CD4-positive, CD25-positive, alpha-beta regulatory T cell (primary cell): ENCODE results near the gene GABRG3. TPM values are rescaled to one million over a fixed set of nuclear protein-coding genes. Genes with fewer than 3 reads are reported as not detected.

Source experiments
- ATAC-seq, 2 donors: fragments of 150-1000 bp; cut with Tn5 transposase; one replicate each; pipeline ENCODE4 v1.10.0; 2021; ENCODE audit warnings: low read depth in 2 of 2, moderate number of reproducible peaks in 2 of 2, moderate library complexity in 1 of 2
- DNase-seq, 3 donors: peaks; one replicate each; pipeline versions ENCODE4 v3.0.0 to v3.0.0-alpha.2; 2012 to 2022; ENCODE audit warnings: mixed read lengths in 1 of 3
- H3K27ac ChIP-seq: one replicate; pipeline ENCODE4 v1.7.0; 2013; ENCODE audit warnings: mild to moderate bottlenecking, low read length; ENCODE audit not compliant: insufficient read depth, poor library complexity, severe bottlenecking
- H3K27me3 ChIP-seq: one replicate; pipeline ENCODE4 v1.7.0; 2013; ENCODE audit warnings: low read length; ENCODE audit not compliant: control insufficient read depth, insufficient read depth
- H3K36me3 ChIP-seq: one replicate; pipeline ENCODE4 v1.7.0; 2013; ENCODE audit warnings: mild to moderate bottlenecking, low read length, moderate library complexity; ENCODE audit not compliant: control insufficient read depth, insufficient read depth
- H3K4me1 ChIP-seq: 2 replicates; pipeline ENCODE4 v1.7.0; 2013; ENCODE audit warnings: mild to moderate bottlenecking, low read length; ENCODE audit not compliant: insufficient read depth, control insufficient read depth, poor library complexity, severe bottlenecking
- H3K4me3 ChIP-seq: one replicate; pipeline ENCODE4 v1.7.0; 2013; ENCODE audit warnings: low read depth, mild to moderate bottlenecking, low read length, moderate library complexity
- H3K9me3 ChIP-seq, 2 experiments: 1 replicate in 1 of 2; 2 replicates in 1 of 2; pipeline ENCODE4 v1.7.0; 2013; ENCODE audit warnings: low read length in 2 of 2, mild to moderate bottlenecking in 1 of 2, moderate library complexity in 1 of 2; ENCODE audit not compliant: control insufficient read depth in 2 of 2
- H3K27ac Mint-ChIP-seq, 3 donors: one replicate each; pipeline ENCODE4 v1.8.0; 2020 to 2022; ENCODE audit warnings: mild to moderate bottlenecking in 3 of 3, mixed read lengths in 3 of 3, moderate library complexity in 2 of 3
- H3K27me3 Mint-ChIP-seq: one replicate; pipeline ENCODE4 v1.8.0; 2022; ENCODE audit warnings: mild to moderate bottlenecking, mixed read lengths
- H3K36me3 Mint-ChIP-seq: one replicate; pipeline ENCODE4 v1.8.0; 2020; ENCODE audit warnings: mixed read lengths
- H3K4me1 Mint-ChIP-seq, 4 donors: one replicate each; pipeline ENCODE4 v1.8.0; 2020 to 2022; ENCODE audit warnings: mixed read lengths in 4 of 4, mild to moderate bottlenecking in 1 of 4
- H3K4me3 Mint-ChIP-seq, 4 donors: one replicate each; pipeline ENCODE4 v1.8.0; 2020 to 2022; ENCODE audit warnings: mild to moderate bottlenecking in 4 of 4, mixed read lengths in 4 of 4, moderate library complexity in 3 of 4
- H3K9me3 Mint-ChIP-seq, 7 donors: one replicate each; pipeline ENCODE4 v1.8.0; 2020 to 2022; ENCODE audit warnings: mixed read lengths in 7 of 7, mild to moderate bottlenecking in 3 of 7, moderate library complexity in 2 of 7
- polyA plus RNA-seq, 4 donors: library from polyadenylated mRNA; unstranded; fragments of 300-500 nt; fragmentation: Illumina TruSeq; gene quantifications; one replicate each; pipeline ENCODE4 v1.2.3, GENCODE V29; 2021
- total RNA-seq: library from RNA; stranded (reverse); gene quantifications from one replicate; pipeline ENCODE4 v1.2.3, GENCODE V29; 2022

Gene GABRG3
- total and polyA plus RNA-seq, 5 donors from 2014 or later = not detected

DNA sequence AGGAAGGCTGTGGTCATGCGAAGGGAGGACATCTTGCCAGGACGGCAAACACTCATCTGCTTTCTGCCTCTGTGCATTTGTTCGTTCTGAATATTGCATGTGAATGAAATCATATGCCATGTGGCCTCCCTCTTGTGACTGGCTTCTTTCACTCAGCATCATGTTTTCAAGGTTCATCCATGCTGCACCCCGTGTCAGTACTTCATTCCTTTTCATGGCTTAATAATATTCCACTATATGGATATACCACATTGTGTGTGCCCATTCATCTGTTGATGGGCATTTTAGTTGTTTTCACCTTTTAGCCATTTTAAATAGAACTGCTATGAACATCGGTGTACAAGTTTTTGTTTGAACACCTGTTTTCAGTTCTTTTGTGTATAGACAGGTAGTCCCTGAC lies 118.7 kb downstream of the GABRG3 start:
- Histone ChIP-seq H3K4me1 (no peaks in the 10 kb centered on the region), H3K4me3 (no peak overlapping the region), H3K27me3 (no peaks in the 10 kb centered on the region), H3K9me3 (peaks cover 4 to 23% of the 10 kb centered on the region in 2 experiments), H3K36me3 (no peaks in the 10 kb centered on the region), H3K27ac (no peak overlapping the region)
- ATAC-seq (no peak), DNase-seq (no peak)
- no peak overlapping the region for H3K4me3 Mint-ChIP-seq
- H3K36me3 Mint-ChIP-seq = no peaks in the 10 kb centered on the region
- H3K27ac Mint-ChIP-seq = no peak overlapping the region
- H3K4me1 Mint-ChIP-seq = no peaks in the 10 kb centered on the region
- peaks cover 0 to 10% (median 3%) of the 10 kb centered on the region in 7 donors for H3K9me3 Mint-ChIP-seq
- H3K27me3 Mint-ChIP-seq = no peaks in the 10 kb centered on the region

DNA sequence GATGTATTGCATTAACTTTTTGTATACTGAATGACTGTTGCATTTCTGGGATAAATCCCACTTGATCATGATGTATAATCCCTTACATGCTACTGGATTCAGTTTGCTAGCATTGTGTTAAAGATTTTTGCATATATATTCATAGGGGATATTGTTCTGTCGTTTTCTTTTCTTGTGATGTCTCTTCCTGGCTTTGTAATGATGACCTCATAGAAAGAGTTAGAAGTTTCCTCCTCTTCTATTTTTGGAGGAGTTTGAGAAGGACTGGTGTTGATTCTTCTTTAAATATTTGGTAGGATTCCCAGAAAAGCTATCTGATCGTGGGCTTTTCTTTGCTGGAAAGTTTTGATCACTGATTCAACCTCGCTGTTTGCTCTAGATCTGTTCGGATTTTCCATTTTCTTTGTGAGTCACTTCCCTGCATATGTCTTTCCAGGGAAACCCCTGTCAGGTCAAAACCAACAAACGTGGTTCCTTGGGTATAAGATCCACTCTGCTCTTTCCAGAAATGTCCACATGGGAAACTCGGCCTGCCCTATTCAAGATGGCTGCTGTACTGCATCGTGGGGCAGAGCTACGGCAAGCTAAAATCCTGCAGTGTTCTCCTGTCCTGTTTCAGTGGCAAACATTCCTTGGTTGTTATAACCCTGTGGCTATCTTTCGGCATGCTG lies 120.4 kb downstream of the GABRG3 start:
- Histone ChIP-seq H3K4me3 (no peak overlapping the region), H3K27ac (no peak overlapping the region), H3K9me3 (peaks cover 4 to 23% of the 10 kb centered on the region in 2 experiments), H3K27me3 (no peaks in the 10 kb centered on the region), H3K36me3 (no peaks in the 10 kb centered on the region), H3K4me1 (no peaks in the 10 kb centered on the region)
- Mint-ChIP-seq H3K4me1 (no peaks in the 10 kb centered on the region), H3K9me3 (peaks cover 0 to 10% (median 3%) of the 10 kb centered on the region in 7 donors), H3K4me3 (no peak overlapping the region), H3K27ac (no peak overlapping the region), H3K36me3 (no peaks in the 10 kb centered on the region), H3K27me3 (no peaks in the 10 kb centered on the region)
- no peak for DNase-seq
- no peak for ATAC-seq

DNA sequence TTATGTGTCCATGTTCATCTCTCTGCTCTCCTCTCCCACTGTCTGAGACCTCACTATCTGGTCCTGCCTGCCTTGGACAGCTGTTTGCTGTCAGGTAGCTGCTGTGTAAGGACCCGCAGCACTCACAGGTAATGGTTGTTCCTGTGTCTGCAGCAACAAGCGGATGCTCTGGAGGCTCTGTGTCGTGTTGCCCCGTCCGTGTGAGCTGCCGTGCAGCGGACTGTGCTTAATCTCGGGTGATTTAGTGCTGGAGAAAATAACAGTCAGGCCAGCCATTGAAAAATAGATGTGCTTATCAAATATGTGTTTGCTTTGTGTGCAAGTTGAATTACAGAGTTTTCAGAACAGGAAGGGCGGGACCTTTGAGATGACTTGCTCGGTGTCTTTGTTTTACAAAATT lies 121.4 kb downstream of the GABRG3 start:
- no peak for ATAC-seq
- Mint-ChIP-seq H3K27me3 (no peaks in the 10 kb centered on the region), H3K4me1 (no peaks in the 10 kb centered on the region), H3K9me3 (peaks cover 0 to 11% (median 3%) of the 10 kb centered on the region in 7 donors), H3K4me3 (no peak overlapping the region), H3K27ac (no peak overlapping the region), H3K36me3 (no peaks in the 10 kb centered on the region)
- H3K36me3 ChIP-seq = no peaks in the 10 kb centered on the region
- H3K27ac ChIP-seq = no peak overlapping the region
- no peaks in the 10 kb centered on the region for H3K4me1 ChIP-seq
- H3K9me3 ChIP-seq = peaks cover 4 to 23% of the 10 kb centered on the region in 2 experiments
- DNase-seq = no peak
- no peaks in the 10 kb centered on the region for H3K27me3 ChIP-seq
- no peak overlapping the region for H3K4me3 ChIP-seq

DNA sequence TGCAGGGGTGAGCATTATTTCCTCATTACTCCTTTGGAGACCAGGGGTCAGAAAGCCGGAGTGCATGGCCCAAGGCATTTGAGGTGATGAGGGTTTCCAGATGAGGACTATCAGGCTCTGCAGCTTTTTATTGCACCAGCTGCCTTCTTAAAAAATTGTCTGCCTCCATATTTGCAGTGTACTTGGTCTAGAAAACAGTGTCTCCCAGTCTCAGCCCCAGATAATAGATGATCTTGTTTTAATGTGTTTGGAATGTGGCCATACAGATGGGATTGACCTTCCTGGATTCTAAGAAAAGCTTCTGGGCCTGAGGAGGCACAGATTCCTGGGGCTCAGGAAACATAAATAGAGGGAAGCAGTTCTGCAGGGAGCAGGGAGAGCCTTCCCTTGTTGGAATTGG lies 123.3 kb downstream of the GABRG3 start:
- DNase-seq = no peak
- peaks cover 2 to 10% (median 4%) of the 10 kb centered on the region in 7 donors for H3K9me3 Mint-ChIP-seq
- Histone ChIP-seq H3K27me3 (no peaks in the 10 kb centered on the region), H3K9me3 (peaks cover 4 to 14% of the 10 kb centered on the region in 2 experiments), H3K27ac (no peak overlapping the region), H3K36me3 (no peaks in the 10 kb centered on the region), H3K4me1 (no peaks in the 10 kb centered on the region), H3K4me3 (no peak overlapping the region)
- H3K27me3 Mint-ChIP-seq = no peaks in the 10 kb centered on the region
- H3K36me3 Mint-ChIP-seq = no peaks in the 10 kb centered on the region
- H3K4me3 Mint-ChIP-seq = no peak overlapping the region
- ATAC-seq = no peak
- H3K4me1 Mint-ChIP-seq = no peaks in the 10 kb centered on the region
- no peak overlapping the region for H3K27ac Mint-ChIP-seq

DNA sequence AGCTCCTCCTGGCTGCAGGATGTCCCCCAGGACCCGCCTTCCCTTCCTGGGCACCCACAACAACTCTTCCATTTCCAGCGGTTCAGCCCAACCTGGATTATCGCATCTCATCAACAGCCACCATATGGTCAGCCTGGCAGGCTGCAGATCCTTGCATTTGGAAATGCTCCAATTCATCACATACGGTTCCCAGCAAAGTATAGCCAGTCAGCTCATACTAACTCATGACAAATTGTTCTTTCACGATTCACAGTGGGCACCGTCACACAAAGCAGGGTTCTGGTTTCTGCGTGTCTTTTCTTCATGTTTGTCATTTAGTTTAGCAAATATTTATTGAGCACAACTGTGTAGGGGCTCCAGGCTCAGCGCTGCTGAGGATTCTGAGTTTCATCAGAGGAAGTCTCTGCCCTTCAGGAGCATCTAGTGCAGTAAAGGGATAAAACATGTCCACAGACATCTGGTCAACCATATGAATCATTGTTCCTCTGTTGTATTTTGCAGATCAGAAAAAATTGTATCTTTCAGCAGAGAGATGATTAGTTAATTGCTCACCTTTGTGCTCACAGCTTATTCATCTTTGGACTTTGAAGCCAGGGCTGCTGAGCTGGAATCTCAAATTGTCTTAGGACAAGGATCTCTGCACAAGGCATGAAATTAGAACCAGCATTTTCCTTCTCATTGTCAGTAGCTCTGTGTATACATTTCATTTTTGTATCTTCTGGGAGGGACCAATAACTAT lies 125.1 kb downstream of the GABRG3 start:
- Histone ChIP-seq H3K4me1 (no peaks in the 10 kb centered on the region), H3K4me3 (no peak overlapping the region), H3K9me3 (peaks cover 0 to 8% of the 10 kb centered on the region in 2 experiments), H3K27me3 (no peaks in the 10 kb centered on the region), H3K36me3 (no peaks in the 10 kb centered on the region), H3K27ac (no peak overlapping the region)
- ATAC-seq (no peak), DNase-seq (no peak)
- Mint-ChIP-seq H3K9me3 (peaks cover 0 to 11% (median 2%) of the 10 kb centered on the region in 7 donors), H3K4me3 (no peak overlapping the region), H3K27ac (no peak overlapping the region), H3K4me1 (no peaks in the 10 kb centered on the region), H3K27me3 (no peaks in the 10 kb centered on the region), H3K36me3 (no peaks in the 10 kb centered on the region)

DNA sequence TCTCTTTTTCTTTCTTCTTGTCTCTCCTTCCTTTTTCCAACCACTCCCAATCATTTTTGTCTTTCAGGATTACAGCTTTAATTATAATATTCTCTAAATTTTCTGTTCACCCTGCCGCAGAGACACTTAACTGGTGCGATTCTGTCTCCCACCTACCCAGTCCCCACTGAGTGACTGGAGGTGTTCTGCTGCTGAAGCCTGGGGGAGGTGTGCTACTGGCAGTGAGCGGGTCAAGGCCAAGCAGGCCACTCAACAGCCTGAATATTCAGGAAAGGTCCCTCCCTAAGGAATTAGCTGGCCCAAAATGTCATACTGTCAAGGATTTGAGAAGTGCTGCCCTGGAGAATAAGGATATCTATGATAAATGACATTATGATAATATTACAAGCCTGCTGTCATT lies 126.5 kb downstream of the GABRG3 start:
- H3K4me3 ChIP-seq = no peak overlapping the region
- no peaks in the 10 kb centered on the region for H3K36me3 Mint-ChIP-seq
- H3K27me3 ChIP-seq = no peaks in the 10 kb centered on the region
- H3K4me3 Mint-ChIP-seq = no peak overlapping the region
- no peaks in the 10 kb centered on the region for H3K27me3 Mint-ChIP-seq
- peaks cover under 1 to 8% (median 3%) of the 10 kb centered on the region in 7 donors for H3K9me3 Mint-ChIP-seq
- DNase-seq (no peak), ATAC-seq (no peak)
- H3K9me3 ChIP-seq = peaks cover 0 to 6% of the 10 kb centered on the region in 2 experiments
- H3K4me1 Mint-ChIP-seq = no peaks in the 10 kb centered on the region
- H3K36me3 ChIP-seq = no peaks in the 10 kb centered on the region
- no peak overlapping the region for H3K27ac Mint-ChIP-seq
- no peak overlapping the region for H3K27ac ChIP-seq
- no peaks in the 10 kb centered on the region for H3K4me1 ChIP-seq

DNA sequence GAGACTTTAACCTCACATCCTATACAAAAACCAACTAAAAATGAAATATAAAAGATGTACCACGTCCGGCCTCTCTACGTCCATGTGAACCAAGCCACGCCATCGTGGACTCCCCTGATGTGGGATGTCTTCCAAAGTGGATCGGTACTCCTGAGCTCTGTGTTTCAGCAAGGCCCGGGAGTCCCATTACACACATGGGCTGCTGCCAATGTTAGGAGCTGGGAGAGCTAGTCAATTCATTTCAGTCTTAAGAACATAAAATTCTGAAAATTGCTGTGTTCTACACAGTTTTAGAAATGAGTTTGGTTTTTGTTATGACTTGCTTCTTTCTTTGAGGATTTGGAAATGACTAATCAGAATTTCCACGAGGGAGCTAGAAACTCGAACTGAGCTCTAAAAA lies 131.0 kb downstream of the GABRG3 start:
- Mint-ChIP-seq H3K9me3 (peaks cover 0 to 13% (median 7%) of the 10 kb centered on the region in 7 donors), H3K4me3 (no peak overlapping the region), H3K36me3 (no peaks in the 10 kb centered on the region), H3K27ac (no peak overlapping the region), H3K4me1 (no peaks in the 10 kb centered on the region), H3K27me3 (no peaks in the 10 kb centered on the region)
- Histone ChIP-seq H3K27ac (no peak overlapping the region), H3K4me3 (no peak overlapping the region), H3K4me1 (no peaks in the 10 kb centered on the region), H3K36me3 (no peaks in the 10 kb centered on the region), H3K9me3 (no peaks in the 10 kb centered on the region), H3K27me3 (no peaks in the 10 kb centered on the region)
- DNase-seq (no peak), ATAC-seq (no peak)

DNA sequence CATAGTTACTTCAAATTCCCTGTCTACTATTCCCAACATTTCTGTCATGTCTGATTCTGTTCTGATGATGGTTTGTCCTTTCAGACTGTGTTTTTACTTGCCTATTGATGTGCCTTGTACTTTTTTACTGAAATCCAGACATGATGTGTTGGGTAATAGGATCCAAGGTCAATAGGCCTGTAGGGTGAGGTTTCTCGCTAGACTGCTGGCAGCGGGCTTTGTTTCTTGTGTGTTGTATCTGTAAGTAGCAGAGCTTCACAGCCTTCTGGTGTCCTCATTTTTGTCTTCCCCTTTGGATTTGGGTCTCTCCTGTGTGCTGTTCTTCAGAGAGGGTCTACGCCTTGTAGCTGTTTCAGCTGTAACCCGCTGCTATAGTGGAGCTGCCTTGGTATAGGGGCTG lies 140.3 kb downstream of the GABRG3 start:
- DNase-seq (no peak), ATAC-seq (no peak)
- Mint-ChIP-seq H3K27ac (peak overlapping the region in 1 of 3 donors; percentile 35), H3K27me3 (no peaks in the 10 kb centered on the region), H3K4me3 (no peak overlapping the region), H3K4me1 (no peaks in the 10 kb centered on the region), H3K36me3 (no peaks in the 10 kb centered on the region), H3K9me3 (peaks cover 0 to 7% (median 3%) of the 10 kb centered on the region in 7 donors)
- Histone ChIP-seq H3K4me3 (no peak overlapping the region), H3K4me1 (no peaks in the 10 kb centered on the region), H3K27me3 (no peaks in the 10 kb centered on the region), H3K36me3 (no peaks in the 10 kb centered on the region), H3K27ac (no peak overlapping the region), H3K9me3 (no peaks in the 10 kb centered on the region)
